Activated naive CD8-positive, alpha-beta T cell treated with anti-CD3 and anti-CD28 coated beads, Interleukin-2, amount 50 U/mL, for 24 hours (primary cell): ENCODE results near the gene FAAP100.

Experiments
- ATAC-seq: fragments of 150-1000 bp; cut with Tn5 transposase; one replicate; pipeline ENCODE4 v1.10.0; 2021
- DNase-seq: peaks from one replicate; pipeline ENCODE4 v3.0.0; 2021
- H3K27ac Mint-ChIP-seq: one replicate; pipeline ENCODE4 v1.8.0; 2021; ENCODE audit warnings: mild to moderate bottlenecking, mixed read lengths
- H3K27me3 Mint-ChIP-seq: one replicate; pipeline ENCODE4 v1.8.0; 2021; ENCODE audit warnings: mixed read lengths
- H3K36me3 Mint-ChIP-seq: one replicate; pipeline ENCODE4 v1.8.0; 2021; ENCODE audit warnings: low read depth, mixed read lengths
- H3K4me1 Mint-ChIP-seq: one replicate; pipeline ENCODE4 v1.8.0; 2021; ENCODE audit warnings: mixed read lengths
- H3K4me3 Mint-ChIP-seq: one replicate; pipeline ENCODE4 v1.8.0; 2021; ENCODE audit warnings: mild to moderate bottlenecking, moderate library complexity, mixed read lengths
- H3K9me3 Mint-ChIP-seq: one replicate; pipeline ENCODE4 v1.8.0; 2021; ENCODE audit warnings: mixed read lengths

Gene FAAP100

GRCh38 chr17:81579821-81580321 is 27.7 kb upstream of the FAAP100 start:
- ATAC-seq, result no peak
- Mint-ChIP-seq H3K27ac (no peak overlapping the region), H3K4me3 (no peak overlapping the region), H3K27me3 (no peaks in the 10 kb centered on the region), H3K36me3 (peaks cover 49% of the 10 kb centered on the region), H3K4me1 (peaks cover 16% of the 10 kb centered on the region), H3K9me3 (no peaks in the 10 kb centered on the region)
- no peak for DNase-seq

GRCh38 chr17:81579298-81579697 is 27.1 kb upstream of the FAAP100 start:
- no peaks in the 10 kb centered on the region for H3K27me3 Mint-ChIP-seq
- no peak overlapping the region for H3K4me3 Mint-ChIP-seq
- H3K36me3 Mint-ChIP-seq, result peaks cover 43% of the 10 kb centered on the region
- H3K4me1 Mint-ChIP-seq, result peaks cover 16% of the 10 kb centered on the region
- no peak for ATAC-seq
- H3K27ac Mint-ChIP-seq, result no peak overlapping the region
- no peak for DNase-seq
- no peaks in the 10 kb centered on the region for H3K9me3 Mint-ChIP-seq

- peaks cover 40% of the 10 kb centered on the region for H3K36me3 Mint-ChIP-seq
- peak; percentile 85 for ATAC-seq
- peaks cover 16% of the 10 kb centered on the region for H3K4me1 Mint-ChIP-seq
- peak; percentile 12 for DNase-seq
- H3K27ac Mint-ChIP-seq, result peak overlapping the region; percentile 63
- H3K9me3 Mint-ChIP-seq, result no peaks in the 10 kb centered on the region
- H3K4me3 Mint-ChIP-seq, result no peak overlapping the region
- no peaks in the 10 kb centered on the region for H3K27me3 Mint-ChIP-seq
Observed at GRCh38 chr17:81578561-81579225, 26.5 kb upstream of the FAAP100 start.

- DNase-seq, result no peak
Observed at GRCh38 chr17:81578038-81578441, 25.9 kb upstream of the FAAP100 start.

GRCh38 chr17:81577278-81578000 is 25.3 kb upstream of the FAAP100 start:
- peaks cover 42% of the 10 kb centered on the region for H3K36me3 Mint-ChIP-seq
- no peak for ATAC-seq
- H3K4me1 Mint-ChIP-seq, result peaks cover 16% of the 10 kb centered on the region
- no peaks in the 10 kb centered on the region for H3K27me3 Mint-ChIP-seq
- no peak overlapping the region for H3K4me3 Mint-ChIP-seq
- no peak for DNase-seq
- no peak overlapping the region for H3K27ac Mint-ChIP-seq
- no peaks in the 10 kb centered on the region for H3K9me3 Mint-ChIP-seq

More at GRCh38 chr17:81578038-81578441, 25.9 kb upstream of the FAAP100 start:
- no peak for ATAC-seq
- H3K36me3 Mint-ChIP-seq, result peaks cover 39% of the 10 kb centered on the region
- H3K4me3 Mint-ChIP-seq, result no peak overlapping the region
- no peaks in the 10 kb centered on the region for H3K9me3 Mint-ChIP-seq
- peak overlapping the region; percentile 63 for H3K27ac Mint-ChIP-seq
- no peaks in the 10 kb centered on the region for H3K27me3 Mint-ChIP-seq
- H3K4me1 Mint-ChIP-seq, result peaks cover 16% of the 10 kb centered on the region

- no peak for ATAC-seq
- H3K4me1 Mint-ChIP-seq, result peaks cover 16% of the 10 kb centered on the region
- H3K9me3 Mint-ChIP-seq, result no peaks in the 10 kb centered on the region
- DNase-seq, result no peak
- H3K27ac Mint-ChIP-seq, result no peak overlapping the region
- no peak overlapping the region for H3K4me3 Mint-ChIP-seq
- peaks cover 38% of the 10 kb centered on the region for H3K36me3 Mint-ChIP-seq
- no peaks in the 10 kb centered on the region for H3K27me3 Mint-ChIP-seq
Observed at GRCh38 chr17:81576621-81577277, 24.6 kb upstream of the FAAP100 start.

GRCh38 chr17:81575836-81576235 is 23.7 kb upstream of the FAAP100 start:
- no peak for DNase-seq
- Mint-ChIP-seq H3K9me3 (no peaks in the 10 kb centered on the region), H3K4me3 (no peak overlapping the region), H3K36me3 (peaks cover 42% of the 10 kb centered on the region), H3K4me1 (peaks cover 16% of the 10 kb centered on the region), H3K27me3 (no peaks in the 10 kb centered on the region), H3K27ac (peak overlapping the region; percentile 4)
- no peak for ATAC-seq

- H3K27ac Mint-ChIP-seq, result no peak overlapping the region
- peaks cover 12% of the 10 kb centered on the region for H3K4me1 Mint-ChIP-seq
- no peaks in the 10 kb centered on the region for H3K9me3 Mint-ChIP-seq
- H3K36me3 Mint-ChIP-seq, result peaks cover 42% of the 10 kb centered on the region
- DNase-seq, result no peak
- no peaks in the 10 kb centered on the region for H3K27me3 Mint-ChIP-seq
- no peak for ATAC-seq
- H3K4me3 Mint-ChIP-seq, result no peak overlapping the region
Observed at GRCh38 chr17:81574643-81574956, 22.4 kb upstream of the FAAP100 start.

- H3K27ac Mint-ChIP-seq, result no peak overlapping the region
- no peak for ATAC-seq
- no peak overlapping the region for H3K4me3 Mint-ChIP-seq
- H3K9me3 Mint-ChIP-seq, result no peaks in the 10 kb centered on the region
- no peaks in the 10 kb centered on the region for H3K27me3 Mint-ChIP-seq
- DNase-seq, result no peak
- H3K36me3 Mint-ChIP-seq, result peaks cover 41% of the 10 kb centered on the region
- peaks cover 8% of the 10 kb centered on the region for H3K4me1 Mint-ChIP-seq
Observed at GRCh38 chr17:81573794-81574642, 21.9 kb upstream of the FAAP100 start.

- peaks cover 39% of the 10 kb centered on the region for H3K36me3 Mint-ChIP-seq
- H3K4me1 Mint-ChIP-seq, result no peaks in the 10 kb centered on the region
- no peaks in the 10 kb centered on the region for H3K27me3 Mint-ChIP-seq
- H3K27ac Mint-ChIP-seq, result no peak overlapping the region
- H3K4me3 Mint-ChIP-seq, result no peak overlapping the region
- DNase-seq, result no peak
- no peak for ATAC-seq
- H3K9me3 Mint-ChIP-seq, result no peaks in the 10 kb centered on the region
Observed at GRCh38 chr17:81572563-81573168, 20.5 kb upstream of the FAAP100 start.

- H3K36me3 Mint-ChIP-seq, result peaks cover 44% of the 10 kb centered on the region
- no peaks in the 10 kb centered on the region for H3K4me1 Mint-ChIP-seq
- no peaks in the 10 kb centered on the region for H3K27me3 Mint-ChIP-seq
- ATAC-seq (no peak), DNase-seq (no peak)
- H3K27ac Mint-ChIP-seq, result no peak overlapping the region
- no peaks in the 10 kb centered on the region for H3K9me3 Mint-ChIP-seq
- H3K4me3 Mint-ChIP-seq, result no peak overlapping the region
Observed at GRCh38 chr17:81570964-81571363, 18.8 kb upstream of the FAAP100 start.

- Mint-ChIP-seq H3K27me3 (no peaks in the 10 kb centered on the region), H3K4me3 (no peak overlapping the region), H3K4me1 (no peaks in the 10 kb centered on the region), H3K9me3 (no peaks in the 10 kb centered on the region), H3K36me3 (peaks cover 47% of the 10 kb centered on the region), H3K27ac (no peak overlapping the region)
- DNase-seq, result no peak
- no peak for ATAC-seq
Observed at GRCh38 chr17:81569986-81570514, 17.9 kb upstream of the FAAP100 start.

- ATAC-seq, result no peak
- H3K27me3 Mint-ChIP-seq, result no peaks in the 10 kb centered on the region
- H3K27ac Mint-ChIP-seq, result no peak overlapping the region
Observed at GRCh38 chr17:81568416-81568815, 16.3 kb upstream of the FAAP100 start.

GRCh38 chr17:81567191-81567590 is 15.0 kb upstream of the FAAP100 start:
- ATAC-seq (no peak), DNase-seq (no peak)
- no peaks in the 10 kb centered on the region for H3K27me3 Mint-ChIP-seq
- peaks cover 43% of the 10 kb centered on the region for H3K36me3 Mint-ChIP-seq
- no peak overlapping the region for H3K4me3 Mint-ChIP-seq
- no peak overlapping the region for H3K27ac Mint-ChIP-seq
- no peaks in the 10 kb centered on the region for H3K4me1 Mint-ChIP-seq
- H3K9me3 Mint-ChIP-seq, result no peaks in the 10 kb centered on the region

More at GRCh38 chr17:81568416-81568815, 16.3 kb upstream of the FAAP100 start:
- Mint-ChIP-seq H3K4me1 (no peaks in the 10 kb centered on the region), H3K4me3 (no peak overlapping the region), H3K9me3 (no peaks in the 10 kb centered on the region), H3K36me3 (peaks cover 48% of the 10 kb centered on the region)
- no peak for DNase-seq
